CD8-positive, alpha-beta memory T cell (primary cell): ENCODE measurements around the gene ARF6. TPM values are rescaled to one million over a fixed set of nuclear protein-coding genes. Genes with fewer than 3 reads are reported as not detected.

ENCODE experiments used
- CTCF ChIA-PET: fragments of 350-600 bp; sonication (Branson Sonifier 250); formaldehyde crosslinking; loops from one replicate; lab custom pipeline; 2021; ENCODE audit warnings: antibody characterized with exemption; lab: Charles Lee
- POLR2A ChIA-PET: fragments of 350-600 bp; sonication (Branson Sonifier 250); formaldehyde crosslinking; loops from one replicate; lab custom pipeline; 2021; ENCODE audit warnings: antibody characterized with exemption; lab: Charles Lee
- DNase-seq, 5 donors: peaks; one replicate each; pipeline versions ENCODE4 v3.0.0 to v3.0.0-alpha.2; 2020 to 2022; ENCODE audit warnings: mixed read lengths in 1 of 5
- H3K27ac ChIP-seq: one replicate; pipeline ENCODE4 v1.7.0; 2013; ENCODE audit warnings: low read depth, mild to moderate bottlenecking, low read length, moderate library complexity
- H3K27me3 ChIP-seq: 2 replicates; pipeline ENCODE4 v1.7.0; 2013; ENCODE audit warnings: low read length, mild to moderate bottlenecking; ENCODE audit not compliant: insufficient read depth, poor library complexity, severe bottlenecking
- H3K36me3 ChIP-seq: 2 replicates; pipeline ENCODE4 v1.7.0; 2013; ENCODE audit warnings: mild to moderate bottlenecking, low read length, moderate library complexity; ENCODE audit not compliant: insufficient read depth
- H3K4me1 ChIP-seq: 2 replicates; pipeline ENCODE4 v1.7.0; 2013; ENCODE audit warnings: mild to moderate bottlenecking, low read length, moderate library complexity; ENCODE audit not compliant: insufficient read depth
- H3K4me3 ChIP-seq: 2 replicates; pipeline ENCODE4 v1.7.0; 2013; ENCODE audit warnings: mild to moderate bottlenecking, low read length
- H3K9me3 ChIP-seq: 2 replicates; pipeline ENCODE4 v1.7.0; 2013; ENCODE audit warnings: mild to moderate bottlenecking, low read length
- H3K27ac Mint-ChIP-seq, 8 donors: one replicate each; pipeline ENCODE4 v1.8.0; 2020 to 2021; ENCODE audit warnings: mixed read lengths in 8 of 8, mild to moderate bottlenecking in 6 of 8, inconsistent platforms in 3 of 8, moderate library complexity in 3 of 8
- H3K27me3 Mint-ChIP-seq, 2 donors: one replicate each; pipeline ENCODE4 v1.8.0; 2020 to 2021; ENCODE audit warnings: mixed read lengths in 2 of 2, mild to moderate bottlenecking in 1 of 2, moderate library complexity in 1 of 2
- H3K36me3 Mint-ChIP-seq, 3 donors: one replicate each; pipeline ENCODE4 v1.8.0; 2020 to 2021; ENCODE audit warnings: mixed read lengths in 3 of 3, inconsistent platforms in 1 of 3, mild to moderate bottlenecking in 1 of 3
- H3K4me1 Mint-ChIP-seq, 3 donors: one replicate each; pipeline ENCODE4 v1.8.0; 2020 to 2021; ENCODE audit warnings: mixed read lengths in 3 of 3, inconsistent platforms in 1 of 3, mild to moderate bottlenecking in 1 of 3
- H3K4me3 Mint-ChIP-seq, 7 donors: one replicate each; pipeline ENCODE4 v1.8.0; 2020 to 2021; ENCODE audit warnings: mixed read lengths in 7 of 7, mild to moderate bottlenecking in 6 of 7, moderate library complexity in 4 of 7, inconsistent platforms in 2 of 7
- H3K9me3 Mint-ChIP-seq, 5 donors: one replicate each; pipeline ENCODE4 v1.8.0; 2020 to 2022; ENCODE audit warnings: mixed read lengths in 5 of 5, mild to moderate bottlenecking in 3 of 5, moderate library complexity in 2 of 5, inconsistent platforms in 1 of 5
- polyA plus RNA-seq: library from polyadenylated mRNA; unstranded; fragments of 300-500 nt; fragmentation: Illumina TruSeq; gene quantifications from one replicate; pipeline ENCODE4 v1.2.3, GENCODE V29; 2021
- total RNA-seq, 2 experiments: library from RNA; stranded (reverse); gene quantifications; one replicate each; pipeline ENCODE4 v1.2.3, GENCODE V29; 2021

Gene ARF6
- total and polyA plus RNA-seq, 3 experiments from 2014 or later: 168 to 174 (median 168) TPM

DNA sequence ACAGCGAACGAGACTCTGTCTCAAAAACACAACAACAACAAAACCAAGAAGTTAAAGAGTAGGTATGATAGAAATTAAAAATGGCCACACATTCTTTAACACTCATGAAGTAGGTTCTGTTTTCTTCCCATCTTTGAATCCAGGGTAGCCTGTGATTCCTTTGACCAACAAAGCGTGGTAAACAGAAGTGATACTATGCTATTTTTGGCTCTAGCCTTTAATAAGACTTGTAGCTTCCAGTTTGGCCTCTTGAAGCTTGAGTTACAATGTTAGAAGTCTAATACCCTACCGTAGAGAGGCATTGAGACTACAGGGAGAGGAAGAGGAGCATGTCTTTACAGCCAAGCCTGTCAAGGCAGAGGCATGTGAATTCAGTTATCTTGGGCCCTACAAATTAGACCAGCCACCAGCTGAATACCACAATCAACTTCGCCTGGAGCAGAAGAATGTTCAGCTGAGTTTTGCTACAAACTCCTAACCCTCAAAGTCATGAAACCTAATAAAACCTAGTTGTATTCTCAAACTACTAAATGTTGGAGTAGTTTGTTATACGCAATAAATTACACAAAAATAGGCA lies 35.4 kb upstream of the ARF6 start:
- ChIA-PET CTCF (interaction anchor here (0.7 to 1.6 kb wide), 4 partner anchors 144 to 245 kb away, joined by 3 to 4 read pairs (median 4); partner anchors contain the start of genes MGAT2 and RPL36AL), POLR2A (no interaction called here)
- Mint-ChIP-seq H3K36me3 (peaks cover 0 to 16% (median 0%) of the 10 kb centered on the region in 3 donors), H3K27ac (peak overlapping the region in 1 of 8 donors; percentile 17), H3K27me3 (peaks cover 0 to 9% of the 10 kb centered on the region in 2 donors), H3K4me3 (peak overlapping the region in 1 of 7 donors; percentile 31), H3K9me3 (peaks cover 0 to 2% (median 0%) of the 10 kb centered on the region in 5 donors), H3K4me1 (peaks cover 21 to 28% (median 25%) of the 10 kb centered on the region in 3 donors)
- peaks cover 12% of the 10 kb centered on the region for H3K4me1 ChIP-seq
- no peak for DNase-seq
- H3K9me3 ChIP-seq: no peaks in the 10 kb centered on the region
- no peak overlapping the region for H3K4me3 ChIP-seq
- H3K27ac ChIP-seq: no peak overlapping the region
- H3K36me3 ChIP-seq: no peaks in the 10 kb centered on the region
- H3K27me3 ChIP-seq: no peaks in the 10 kb centered on the region

DNA sequence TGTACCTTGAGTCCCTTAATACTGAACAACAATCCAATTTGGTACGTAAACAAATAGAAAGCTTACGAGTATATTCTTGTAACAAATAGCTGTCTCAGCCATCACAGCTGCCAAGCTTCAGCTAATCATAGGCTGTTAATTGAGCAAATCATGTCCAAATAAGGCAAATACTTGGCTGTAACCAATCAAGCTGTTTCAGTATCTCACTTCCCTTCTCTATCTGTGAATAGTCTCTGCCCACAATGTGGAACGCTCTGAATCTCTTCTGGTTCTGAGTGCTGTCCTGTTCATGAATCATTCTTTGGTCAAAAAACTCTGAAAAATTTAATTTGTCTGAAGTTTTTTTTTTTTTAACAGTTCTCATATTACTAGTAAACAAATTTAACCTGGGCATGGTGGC lies 34.5 kb upstream of the ARF6 start:
- no peak overlapping the region for H3K27ac ChIP-seq

DNA sequence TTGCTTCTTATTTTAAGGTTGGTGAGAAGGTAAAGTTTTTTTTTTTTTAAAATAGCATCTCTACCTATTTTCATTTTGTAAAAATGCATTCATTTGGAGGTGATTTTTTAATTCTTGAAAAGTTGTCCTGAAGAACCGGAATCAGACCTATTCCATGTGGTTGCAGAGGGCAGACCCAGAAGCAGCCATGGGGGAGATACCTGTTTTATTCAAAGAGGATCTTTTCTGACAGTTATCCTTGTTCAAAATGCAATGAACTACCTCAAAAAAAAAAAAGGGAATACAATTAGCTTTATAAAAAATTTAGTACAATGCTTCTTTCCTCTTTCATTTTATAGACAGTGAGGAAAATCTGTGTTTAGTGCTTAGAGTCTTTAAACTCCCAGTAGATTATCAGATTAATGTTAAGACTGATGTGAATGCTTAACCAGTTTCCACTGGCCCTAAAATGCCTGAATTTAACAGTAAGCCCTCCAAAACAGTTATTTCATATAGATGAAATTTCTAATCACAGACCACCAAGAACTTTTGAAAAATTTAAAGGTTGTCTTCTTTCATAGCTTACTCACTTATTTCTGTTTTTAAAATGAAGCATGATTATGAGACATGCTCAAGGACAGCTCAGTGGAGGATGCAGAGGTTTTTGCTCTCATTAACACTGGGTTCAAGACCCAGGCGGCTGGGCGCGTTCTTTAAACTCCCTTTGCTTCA lies 31.7 kb upstream of the ARF6 start:
- Mint-ChIP-seq H3K4me1 (peaks cover 10 to 13% (median 12%) of the 10 kb centered on the region in 3 donors), H3K36me3 (peaks cover 0 to 19% (median 0%) of the 10 kb centered on the region in 3 donors), H3K4me3 (no peak overlapping the region), H3K9me3 (peaks cover 0 to 4% (median 3%) of the 10 kb centered on the region in 5 donors), H3K27ac (peak overlapping the region in 1 of 8 donors; percentile 90), H3K27me3 (peaks cover 0 to 13% of the 10 kb centered on the region in 2 donors)
- Histone ChIP-seq H3K4me1 (peaks cover 39% of the 10 kb centered on the region), H3K36me3 (no peaks in the 10 kb centered on the region), H3K4me3 (peak overlapping the region; percentile 94), H3K9me3 (no peaks in the 10 kb centered on the region), H3K27me3 (no peaks in the 10 kb centered on the region), H3K27ac (peak overlapping the region; percentile 95)
- DNase-seq: no peak
- ChIA-PET POLR2A (interaction anchor here (0.5 to 5.8 kb wide), 13 partner anchors 9 to 256 kb away, joined by 3 to 73 read pairs (median 16); partner anchors contain the start of genes DNAAF2, MGAT2, NEMF and RPL36AL), CTCF (interaction anchor here (0.6 to 10.7 kb wide), 32 partner anchors 11 to 925 kb away, joined by 3 to 203 read pairs (median 8); partner anchors contain the start of genes ARF6, DNAAF2, MGAT2 and NEMF)

More for the DNA sequence above, 34.5 kb upstream of the ARF6 start:
- peaks cover 14 to 20% (median 18%) of the 10 kb centered on the region in 3 donors for H3K4me1 Mint-ChIP-seq
- no peaks in the 10 kb centered on the region for H3K9me3 ChIP-seq
- H3K36me3 Mint-ChIP-seq: peaks cover 0 to 19% (median 0%) of the 10 kb centered on the region in 3 donors
- no peak for DNase-seq
- H3K36me3 ChIP-seq: no peaks in the 10 kb centered on the region
- POLR2A ChIA-PET: interaction anchor here (0.7 to 0.8 kb wide), 2 partner anchors 154 to 258 kb away, joined by 4 to 5 read pairs; no protein-coding TSS in a partner anchor
- H3K4me3 ChIP-seq: no peak overlapping the region
- H3K4me1 ChIP-seq: peaks cover 15% of the 10 kb centered on the region
- CTCF ChIA-PET: interaction anchor here (1.2 to 1.4 kb wide), 2 partner anchors 143 to 145 kb away, joined by 4 read pairs; no protein-coding TSS in a partner anchor
- H3K27ac Mint-ChIP-seq: no peak overlapping the region
- H3K9me3 Mint-ChIP-seq: peaks cover 0 to 4% (median 3%) of the 10 kb centered on the region in 5 donors
- no peak overlapping the region for H3K4me3 Mint-ChIP-seq
- H3K27me3 Mint-ChIP-seq: peaks cover 0 to 13% of the 10 kb centered on the region in 2 donors
- no peaks in the 10 kb centered on the region for H3K27me3 ChIP-seq

DNA sequence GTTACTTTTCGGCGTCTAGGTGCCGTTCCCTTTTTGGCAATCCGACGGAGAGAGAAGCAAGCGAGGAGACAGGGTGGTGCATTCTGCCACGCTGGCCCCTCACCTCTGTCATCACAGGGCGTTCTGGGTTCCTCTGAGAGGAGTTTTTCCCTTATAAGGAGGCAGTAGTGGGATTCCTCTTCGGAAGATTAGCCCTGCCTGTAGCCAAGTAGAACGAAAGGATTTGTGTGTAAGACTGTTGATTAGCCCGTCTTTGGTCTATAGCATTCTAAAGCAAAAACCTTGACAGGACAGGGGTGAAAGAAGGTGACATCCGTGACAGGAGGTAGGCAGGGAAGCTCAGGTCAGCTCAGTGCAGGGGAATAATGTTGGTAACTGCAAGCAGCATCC lies 31.2 kb upstream of the ARF6 start:
- peaks cover 0 to 13% of the 10 kb centered on the region in 2 donors for H3K27me3 Mint-ChIP-seq
- DNase-seq: peak in 4 of 5 donors; percentile 31 to 73 (median 50)
- Histone ChIP-seq H3K4me1 (peaks cover 39% of the 10 kb centered on the region), H3K9me3 (no peaks in the 10 kb centered on the region), H3K27ac (peak overlapping the region; percentile 95), H3K27me3 (no peaks in the 10 kb centered on the region), H3K4me3 (peak overlapping the region; percentile 94), H3K36me3 (no peaks in the 10 kb centered on the region)
- CTCF ChIA-PET: interaction anchor here (0.6 to 10.7 kb wide), 39 partner anchors 11 to 924 kb away, joined by 3 to 203 read pairs (median 7); partner anchors contain the start of genes ARF6, DNAAF2, LRR1 and MGAT2
- POLR2A ChIA-PET: interaction anchor here (0.5 to 5.8 kb wide), 20 partner anchors 10 to 255 kb away, joined by 3 to 73 read pairs (median 12); partner anchors contain the start of genes ARF6, DNAAF2, KLHDC2 and MGAT2
- H3K4me3 Mint-ChIP-seq: no peak overlapping the region
- H3K36me3 Mint-ChIP-seq: peaks cover 0 to 19% (median 0%) of the 10 kb centered on the region in 3 donors
- no peak overlapping the region for H3K27ac Mint-ChIP-seq
- H3K4me1 Mint-ChIP-seq: peaks cover 10 to 13% (median 12%) of the 10 kb centered on the region in 3 donors
- peaks cover 0 to 4% (median 3%) of the 10 kb centered on the region in 5 donors for H3K9me3 Mint-ChIP-seq

DNA sequence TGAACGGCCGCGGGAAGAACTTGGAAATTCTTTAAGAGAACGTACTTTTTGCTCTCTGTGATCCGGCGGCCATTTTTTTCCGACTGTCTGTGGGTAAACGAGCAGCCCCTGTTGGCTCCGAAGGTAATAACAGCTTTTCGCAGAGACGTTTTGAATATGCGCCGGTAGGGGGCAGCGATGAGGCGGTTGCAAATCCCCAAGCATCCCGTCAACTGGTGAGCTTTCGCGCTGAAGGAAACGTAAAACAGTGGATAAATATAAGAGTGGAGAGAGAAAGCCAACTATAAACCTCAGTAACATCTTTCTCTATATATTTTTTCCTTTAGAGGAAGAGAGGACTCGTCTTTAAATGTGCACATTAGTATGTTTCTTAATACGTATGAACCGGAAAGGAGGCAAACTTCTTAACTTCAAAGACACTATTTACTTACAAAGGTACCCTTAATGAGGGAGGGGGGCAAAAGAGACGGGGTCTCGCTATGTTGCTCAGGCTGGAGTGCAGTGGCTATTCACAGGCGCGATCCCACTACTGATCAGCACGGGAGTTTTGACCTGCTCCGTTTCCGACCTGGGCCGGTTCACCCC lies 30.7 kb upstream of the ARF6 start:
- Histone ChIP-seq H3K4me1 (peaks cover 39% of the 10 kb centered on the region), H3K4me3 (peak overlapping the region; percentile 94), H3K27ac (peak overlapping the region; percentile 95), H3K9me3 (no peaks in the 10 kb centered on the region), H3K27me3 (no peaks in the 10 kb centered on the region), H3K36me3 (no peaks in the 10 kb centered on the region)
- CTCF ChIA-PET: interaction anchor here (0.6 to 10.7 kb wide), 51 partner anchors 10 to 924 kb away, joined by 3 to 203 read pairs (median 5); partner anchors contain the start of genes ARF6, DNAAF2, LRR1 and MGAT2
- Mint-ChIP-seq H3K4me1 (peaks cover 10 to 13% (median 12%) of the 10 kb centered on the region in 3 donors), H3K27me3 (peaks cover 0 to 13% of the 10 kb centered on the region in 2 donors), H3K36me3 (peaks cover 0 to 19% (median 0%) of the 10 kb centered on the region in 3 donors), H3K27ac (no peak overlapping the region), H3K4me3 (no peak overlapping the region), H3K9me3 (peaks cover 0 to 4% (median 3%) of the 10 kb centered on the region in 5 donors)
- peak; percentile 69 to 89 (median 85) for DNase-seq
- POLR2A ChIA-PET: interaction anchor here (0.5 to 5.8 kb wide), 26 partner anchors 10 to 276 kb away, joined by 3 to 73 read pairs (median 8); partner anchors contain the start of genes ARF6, DNAAF2, KLHDC2 and MGAT2

DNA sequence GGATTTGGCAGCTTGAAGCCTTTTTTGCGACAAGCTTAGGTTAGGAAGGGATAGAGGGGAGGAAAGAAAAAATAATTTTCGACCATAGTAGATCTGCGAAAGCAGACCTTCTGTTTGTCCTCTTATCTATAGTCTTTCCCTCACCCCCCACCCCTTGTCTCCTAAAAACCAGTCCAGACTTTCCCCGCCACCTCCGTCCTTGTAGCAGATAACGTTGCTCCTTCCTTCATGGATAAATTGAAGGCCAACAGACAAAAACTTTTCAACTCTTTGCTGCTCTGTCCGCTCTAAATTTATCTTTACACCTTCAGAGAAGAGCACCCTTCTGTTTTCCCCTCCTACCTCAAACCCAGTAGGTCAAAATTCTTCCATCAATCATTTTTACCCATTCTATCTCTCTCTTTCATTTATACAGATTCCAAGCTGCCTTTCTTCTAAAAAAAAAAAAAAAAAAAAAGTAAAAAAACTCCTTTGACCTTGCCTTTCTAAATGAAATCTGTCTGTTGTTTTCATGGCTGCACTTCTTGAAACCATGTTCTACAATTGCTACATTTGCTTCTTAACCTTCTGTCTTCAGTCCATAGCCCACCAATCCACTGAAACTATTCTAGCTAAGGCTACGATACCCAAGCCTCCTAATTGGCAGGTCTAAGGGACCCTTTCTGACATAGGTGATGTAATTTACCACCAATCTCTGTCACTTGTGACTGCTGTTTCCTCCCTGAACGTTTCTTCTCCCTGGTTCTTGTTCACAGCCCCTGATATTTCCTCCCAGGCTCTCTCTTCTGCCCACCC lies 29.2 kb upstream of the ARF6 start:
- Mint-ChIP-seq H3K9me3 (peaks cover 0 to 4% (median 3%) of the 10 kb centered on the region in 5 donors), H3K4me3 (no peak overlapping the region), H3K4me1 (peaks cover 20 to 26% (median 24%) of the 10 kb centered on the region in 3 donors), H3K27ac (no peak overlapping the region), H3K36me3 (peaks cover 0 to 19% (median 0%) of the 10 kb centered on the region in 3 donors), H3K27me3 (peaks cover 0 to 13% of the 10 kb centered on the region in 2 donors)
- Histone ChIP-seq H3K4me3 (peak overlapping the region; percentile 94), H3K4me1 (peaks cover 47% of the 10 kb centered on the region), H3K27me3 (no peaks in the 10 kb centered on the region), H3K27ac (peak overlapping the region; percentile 95), H3K36me3 (no peaks in the 10 kb centered on the region), H3K9me3 (no peaks in the 10 kb centered on the region)
- CTCF ChIA-PET: interaction anchor here (0.8 to 10.7 kb wide), 31 partner anchors 9 to 457 kb away, joined by 3 to 203 read pairs (median 8); partner anchors contain the start of genes ARF6, DNAAF2, MGAT2 and NEMF
- POLR2A ChIA-PET: interaction anchor here (0.9 to 5.8 kb wide), 20 partner anchors 12 to 278 kb away, joined by 3 to 73 read pairs (median 12); partner anchors contain the start of genes ARF6, DNAAF2, KLHDC2 and MGAT2
- peak in 2 of 5 donors; percentile 43 to 63 for DNase-seq
